BE2C (cell line): ENCODE data around the gene BBC3.

ENCODE experiments used
- DNase-seq: peaks from one replicate; pipeline ENCODE4 v3.0.0-alpha.2; 2020
- H3K27me3 ChIP-seq: fragments of 250-450 bp; sonication (Bioruptor Pico); 2 replicates; pipeline ENCODE4 v1.5.1; 2020; ENCODE audit warnings: mild to moderate bottlenecking
- H3K36me3 ChIP-seq: fragments of 250-450 bp; sonication (Bioruptor Pico); 2 replicates; pipeline ENCODE4 v1.5.1; 2020; ENCODE audit warnings: mild to moderate bottlenecking
- H3K4me1 ChIP-seq: fragments of 250-450 bp; sonication (Bioruptor Pico); 2 replicates; pipeline ENCODE4 v1.5.1; 2020
- H3K4me3 ChIP-seq: 2 replicates; pipeline ENCODE4 v1.5.1; 2011; ENCODE audit warnings: low read depth, low read length
- H3K9me3 ChIP-seq: fragments of 250-450 bp; sonication (Bioruptor Pico); 2 replicates; pipeline ENCODE4 v1.5.1; 2020
- TF ChIP-seq, protein P1 (sequence below): IDR thresholded peaks from 2 replicates; pipeline ENCODE4 v1.5.1; 2012; ENCODE audit warnings: mild to moderate bottlenecking, low read depth, low read length

BBC3 gene

DNA sequence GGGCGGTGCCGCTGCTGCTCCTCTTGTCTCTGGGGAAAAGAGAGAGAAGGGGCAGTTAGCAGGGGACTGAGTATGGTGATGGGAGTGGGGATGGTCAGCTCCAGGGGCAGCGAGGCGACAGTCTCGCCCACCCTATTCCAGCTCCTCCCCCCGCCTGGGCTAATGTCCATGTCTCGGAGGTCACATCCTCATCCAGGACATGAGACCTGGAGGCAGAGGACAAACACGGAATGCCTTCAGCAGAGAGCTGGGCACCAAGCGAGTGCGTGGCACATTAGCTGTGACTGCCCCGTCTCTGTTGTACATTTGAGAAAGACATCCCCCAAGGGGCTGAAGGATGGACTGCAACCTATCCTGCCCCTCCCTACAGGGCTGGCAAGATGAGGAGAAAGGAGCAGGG lies 9.1 kb downstream of the BBC3 start:
- Histone ChIP-seq H3K4me3 (no peak overlapping the region), H3K27me3 (no peaks in the 10 kb centered on the region), H3K36me3 (no peaks in the 10 kb centered on the region), H3K9me3 (no peaks in the 10 kb centered on the region), H3K4me1 (peaks cover 6% of the 10 kb centered on the region)
- TF ChIP-seq, protein P1, sequence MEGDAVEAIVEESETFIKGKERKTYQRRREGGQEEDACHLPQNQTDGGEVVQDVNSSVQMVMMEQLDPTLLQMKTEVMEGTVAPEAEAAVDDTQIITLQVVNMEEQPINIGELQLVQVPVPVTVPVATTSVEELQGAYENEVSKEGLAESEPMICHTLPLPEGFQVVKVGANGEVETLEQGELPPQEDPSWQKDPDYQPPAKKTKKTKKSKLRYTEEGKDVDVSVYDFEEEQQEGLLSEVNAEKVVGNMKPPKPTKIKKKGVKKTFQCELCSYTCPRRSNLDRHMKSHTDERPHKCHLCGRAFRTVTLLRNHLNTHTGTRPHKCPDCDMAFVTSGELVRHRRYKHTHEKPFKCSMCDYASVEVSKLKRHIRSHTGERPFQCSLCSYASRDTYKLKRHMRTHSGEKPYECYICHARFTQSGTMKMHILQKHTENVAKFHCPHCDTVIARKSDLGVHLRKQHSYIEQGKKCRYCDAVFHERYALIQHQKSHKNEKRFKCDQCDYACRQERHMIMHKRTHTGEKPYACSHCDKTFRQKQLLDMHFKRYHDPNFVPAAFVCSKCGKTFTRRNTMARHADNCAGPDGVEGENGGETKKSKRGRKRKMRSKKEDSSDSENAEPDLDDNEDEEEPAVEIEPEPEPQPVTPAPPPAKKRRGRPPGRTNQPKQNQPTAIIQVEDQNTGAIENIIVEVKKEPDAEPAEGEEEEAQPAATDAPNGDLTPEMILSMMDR: no peak
- no peak for DNase-seq

DNA sequence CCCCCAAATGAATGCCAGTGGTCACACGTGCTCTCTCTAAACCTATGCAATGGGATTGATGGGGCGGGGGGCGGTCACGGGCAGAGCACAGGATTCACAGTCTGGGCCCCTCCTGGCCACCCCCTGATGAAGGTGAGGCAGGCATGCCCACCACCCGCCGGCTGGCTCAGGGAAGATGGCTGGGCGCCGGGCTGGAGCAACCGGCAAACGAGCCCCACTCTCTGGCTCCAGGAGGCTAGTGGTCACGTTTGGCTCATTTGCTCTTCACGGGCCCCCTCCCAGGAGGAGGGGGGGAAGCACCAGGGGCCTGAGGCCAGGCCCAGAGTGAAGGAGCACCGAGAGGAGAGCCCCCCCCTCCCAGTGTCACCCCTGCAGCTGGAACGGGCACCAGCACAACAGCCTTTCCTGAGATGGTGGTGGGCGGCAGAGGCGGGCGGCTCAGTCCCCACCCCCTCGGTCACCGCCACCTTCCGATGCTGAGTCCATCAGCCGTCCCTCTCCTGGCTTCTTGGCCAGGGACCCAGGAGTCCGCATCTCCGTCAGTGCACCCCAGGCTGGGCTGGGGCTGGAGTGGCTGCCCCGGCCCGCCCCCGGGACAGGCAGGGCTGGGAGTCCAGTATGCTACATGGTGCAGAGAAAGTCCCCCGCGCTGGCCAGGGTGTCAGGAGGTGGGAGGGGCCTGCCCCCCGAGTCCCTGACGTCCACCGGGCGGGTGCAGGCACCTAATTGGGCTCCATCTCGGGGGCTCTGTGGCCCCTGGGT lies 9.7 kb downstream of the BBC3 start:
- no peaks in the 10 kb centered on the region for H3K27me3 ChIP-seq
- TF ChIP-seq, protein P1: no peak
- no peak for DNase-seq
- H3K9me3 ChIP-seq: no peaks in the 10 kb centered on the region
- H3K4me3 ChIP-seq: no peak overlapping the region
- H3K36me3 ChIP-seq: no peaks in the 10 kb centered on the region
- H3K4me1 ChIP-seq: peaks cover 3% of the 10 kb centered on the region; the same call in 1 of the 2 replicates

DNA sequence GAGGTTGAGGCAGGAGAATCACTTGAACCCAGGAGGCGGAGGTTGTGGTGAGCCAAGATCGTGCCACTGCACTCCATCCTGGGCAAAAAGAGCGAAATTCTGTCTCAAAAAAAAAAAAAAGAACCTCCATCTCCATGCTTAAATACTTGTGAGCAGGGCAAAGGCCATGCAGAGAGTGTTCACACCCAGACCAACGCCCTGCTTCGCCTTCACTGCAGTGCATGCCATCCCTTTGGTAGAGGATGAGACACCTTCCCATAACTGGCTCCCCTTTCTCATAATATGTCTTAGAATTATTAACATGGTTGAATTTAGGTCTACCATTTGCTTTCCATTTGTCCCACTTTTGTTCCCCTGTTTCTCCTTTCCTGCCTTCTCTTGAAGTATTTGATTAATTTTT lies 15.4 kb downstream of the BBC3 start:
- Histone ChIP-seq H3K4me3 (no peak overlapping the region), H3K36me3 (peaks cover 12% of the 10 kb centered on the region), H3K27me3 (no peaks in the 10 kb centered on the region), H3K4me1 (peaks cover 3% of the 10 kb centered on the region), H3K9me3 (no peaks in the 10 kb centered on the region)
- no peak for DNase-seq
- TF ChIP-seq, protein P1: no peak

DNA sequence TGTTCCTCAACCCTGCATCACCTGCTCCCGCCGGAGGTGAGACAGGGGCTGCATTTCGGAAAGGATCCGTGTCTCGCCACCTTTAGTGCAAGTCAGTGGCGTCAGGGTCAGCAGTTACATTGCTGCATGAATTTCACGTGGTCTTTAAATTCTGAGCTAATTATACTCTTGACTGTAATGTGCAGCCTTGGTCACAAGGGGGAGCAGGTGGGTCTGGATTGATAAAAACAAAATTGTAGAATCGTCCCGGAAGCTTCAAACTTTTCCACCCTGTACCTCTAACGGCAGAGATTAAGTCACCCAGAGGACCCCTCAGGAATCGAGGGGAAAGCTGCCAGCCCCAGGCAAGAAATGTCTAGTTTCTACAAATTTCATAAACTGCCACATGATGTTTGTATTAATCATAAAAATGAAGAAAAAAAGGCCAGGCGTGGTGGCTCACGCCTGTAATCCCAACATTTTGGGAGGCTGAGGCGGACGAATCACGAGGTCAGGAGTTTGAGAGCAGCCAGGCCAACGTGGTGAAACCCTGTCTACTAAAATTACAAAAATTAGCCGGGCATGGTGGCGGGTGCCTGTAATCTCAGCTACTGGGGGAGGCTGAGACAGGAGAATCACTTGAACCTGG lies 20.2 kb downstream of the BBC3 start:
- peaks cover 6% of the 10 kb centered on the region for H3K4me1 ChIP-seq
- peaks cover 42% of the 10 kb centered on the region for H3K36me3 ChIP-seq
- H3K27me3 ChIP-seq: no peaks in the 10 kb centered on the region
- H3K9me3 ChIP-seq: no peaks in the 10 kb centered on the region
- DNase-seq: peak; percentile 80
- TF ChIP-seq, protein P1: peak; percentile 83
- H3K4me3 ChIP-seq: no peak overlapping the region

DNA sequence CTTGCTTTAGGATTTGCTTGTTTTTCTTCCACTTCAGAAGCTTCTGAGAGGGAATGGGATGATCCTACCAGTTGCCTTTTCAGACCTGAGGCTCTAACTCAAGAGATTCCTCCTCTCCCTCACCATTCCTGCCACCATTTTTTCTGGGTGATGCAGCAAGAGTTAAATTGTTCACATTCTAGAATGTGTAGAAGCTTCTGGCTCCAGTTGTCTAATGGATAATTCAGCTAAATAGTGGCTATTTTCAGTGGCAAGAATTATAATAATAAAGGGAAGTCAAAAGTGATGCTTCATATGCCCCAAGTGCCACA lies 20.9 kb downstream of the BBC3 start:
- H3K4me3 ChIP-seq: no peak overlapping the region
- peaks cover 48% of the 10 kb centered on the region for H3K36me3 ChIP-seq
- H3K27me3 ChIP-seq: no peaks in the 10 kb centered on the region
- H3K9me3 ChIP-seq: no peaks in the 10 kb centered on the region
- DNase-seq: no peak
- H3K4me1 ChIP-seq: peaks cover 6% of the 10 kb centered on the region
- TF ChIP-seq, protein P1: no peak
